Measurements from ENCODE around the gene NLK. TPM values are rescaled to one million over a fixed set of nuclear protein-coding genes. Genes with fewer than 3 reads are reported as not detected.
"Not testable (repeated sequence)": the region's sequence is repeated elsewhere in the genome, so short reads cannot be mapped to it uniquely, and the experiment has no call there.

The NLK gene
- total RNA-seq, 1 experiment from 2014 or later, result 28.0 TPM

DNA sequence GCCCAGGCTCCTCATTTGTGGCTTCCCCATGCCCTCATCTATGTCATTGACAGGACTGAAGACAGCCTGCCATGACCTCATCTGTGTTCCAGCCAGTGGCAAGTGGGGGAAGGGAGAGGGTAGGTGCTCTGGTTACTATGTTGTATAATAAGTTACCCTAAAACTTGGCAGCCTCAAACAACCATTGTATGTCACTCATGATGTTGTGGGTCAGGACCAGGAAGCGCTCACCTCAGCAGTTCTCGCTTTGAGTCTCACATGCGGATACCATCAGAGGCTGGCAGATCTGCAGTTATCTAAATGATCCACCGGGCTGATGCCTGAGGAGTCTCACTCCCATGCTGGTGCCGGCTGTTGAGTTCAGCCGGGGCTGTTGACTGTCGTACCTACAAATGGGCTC is 187.5 kb downstream of the NLK start:
- no peak overlapping the region for H3K4me3 ChIP-seq (ENCODE audit: low read depth in 2 of 2, low read length in 2 of 2)
- no peak for DNase-seq (ENCODE audit: low read depth, low spot score)
- TF ChIP-seq POLR2AphosphoS5 (IDR thresholded peaks at IDR 0.05; ENCODE audit: low read depth, low read length) (no peak), CTCF (IDR thresholded peaks at IDR 0.05) (no peak), SIN3A (IDR thresholded peaks at IDR 0.05; ENCODE audit: borderline replicate concordance, insufficient read depth, low read depth, low read length) (no peak), REST (IDR thresholded peaks at IDR 0.05; ENCODE audit: insufficient read depth in 1 of 2, low read depth in 2 of 2, low read length in 1 of 2) (no peak), TCF7L2 (IDR thresholded peaks at IDR 0.05; ENCODE audit: low read depth, low read length) (no peak)
- intact Hi-C loops (cut with micrococcal nuclease; ENCODE audit: unreplicated experiment), result no loop called here
- ChIA-PET POLR2A (no interaction called here), CTCF (no interaction called here)
- no peaks in the 10 kb centered on the region for H3K4me1 ChIP-seq (ENCODE audit: control insufficient read depth, insufficient read depth, low read length)
- H3K9me3 ChIP-seq (ENCODE audit: control insufficient read depth, insufficient read depth, low read depth, low read length), result no peaks in the 10 kb centered on the region
- H3K27me3 ChIP-seq (ENCODE audit: control insufficient read depth, insufficient read depth, low read length), result peaks cover 3% of the 10 kb centered on the region; the same call in 1 of the 2 replicates
- no peak for ATAC-seq
- in situ Hi-C loops (cut with HindIII; ENCODE audit: low pct_unique_long_range_greater_than_20kb, low sequenced_read_pairs), result no loop called here
- no peaks in the 10 kb centered on the region for H3K36me3 ChIP-seq (ENCODE audit: control insufficient read depth, insufficient read depth, low read length)
- BruUV-seq (replicated peaks), result no TSS peak
- H3K27ac ChIP-seq (ENCODE audit: low read length), result no peak overlapping the region

DNA sequence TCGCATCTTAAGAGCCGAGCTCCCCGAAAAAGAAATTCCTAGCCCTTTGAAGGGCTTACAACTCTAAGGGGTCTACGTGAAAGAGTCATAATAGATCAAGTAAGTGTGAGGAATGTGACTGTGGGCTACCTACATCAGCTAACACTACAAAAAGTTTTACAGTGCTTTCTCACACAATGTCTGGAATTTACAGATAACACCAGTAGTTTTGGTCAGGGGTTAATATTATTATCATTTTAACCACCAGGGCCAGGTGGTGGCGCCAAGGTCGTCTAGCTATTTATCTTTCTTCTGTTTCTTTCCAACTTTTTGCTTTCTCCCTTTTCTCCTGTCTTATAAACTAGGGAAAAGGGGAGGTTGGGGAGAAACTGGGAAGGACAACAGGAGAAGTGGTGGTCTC is 188.1 kb downstream of the NLK start:
- H3K4me1 ChIP-seq (ENCODE audit: control insufficient read depth, insufficient read depth, low read length); H3K9me3 ChIP-seq (ENCODE audit: control insufficient read depth, insufficient read depth, low read depth, low read length); H3K27me3 ChIP-seq (ENCODE audit: control insufficient read depth, insufficient read depth, low read length); POLR2A ChIA-PET; ATAC-seq; CTCF ChIA-PET; in situ Hi-C loops (cut with HindIII; ENCODE audit: low pct_unique_long_range_greater_than_20kb, low sequenced_read_pairs); DNase-seq (ENCODE audit: low read depth, low spot score); H3K36me3 ChIP-seq (ENCODE audit: control insufficient read depth, insufficient read depth, low read length); intact Hi-C loops (cut with micrococcal nuclease; ENCODE audit: unreplicated experiment); BruUV-seq (replicated peaks); H3K27ac ChIP-seq (ENCODE audit: low read length); H3K4me3 ChIP-seq (ENCODE audit: low read depth in 2 of 2, low read length in 2 of 2): not testable (repeated sequence)
- peak; percentile 19; the same call in 1 of the 2 replicates for TF ChIP-seq CTCF (IDR thresholded peaks at IDR 0.05)

GRCh38 chr17:28231624-28232023 is 189.1 kb downstream of the NLK start:
- POLR2A ChIA-PET; H3K4me3 ChIP-seq (ENCODE audit: low read depth in 2 of 2, low read length in 2 of 2); ATAC-seq; H3K36me3 ChIP-seq (ENCODE audit: control insufficient read depth, insufficient read depth, low read length); H3K27me3 ChIP-seq (ENCODE audit: control insufficient read depth, insufficient read depth, low read length); DNase-seq (ENCODE audit: low read depth, low spot score); CTCF ChIA-PET; H3K4me1 ChIP-seq (ENCODE audit: control insufficient read depth, insufficient read depth, low read length); H3K9me3 ChIP-seq (ENCODE audit: control insufficient read depth, insufficient read depth, low read depth, low read length); BruUV-seq (replicated peaks); H3K27ac ChIP-seq (ENCODE audit: low read length); intact Hi-C loops (cut with micrococcal nuclease; ENCODE audit: unreplicated experiment); in situ Hi-C loops (cut with HindIII; ENCODE audit: low pct_unique_long_range_greater_than_20kb, low sequenced_read_pairs): not testable (repeated sequence)
